Stimulated activated naive CD8-positive, alpha-beta T cell treated with anti-CD3 and anti-CD28 coated beads, Interleukin-15, Interleukin-2, amounts not matched to agents 100 ng/mL and 50 ng/mL, for 24 hours (primary cell): ENCODE measurements around the gene ISYNA1.
A peak's percentile ranks its signal among the peaks of the same experiment; 100 is the strongest.

ENCODE experiments used
- H3K27ac Mint-ChIP-seq: one replicate; pipeline ENCODE4 v1.8.0; 2021; ENCODE audit warnings: mild to moderate bottlenecking, mixed read lengths
- H3K27me3 Mint-ChIP-seq: one replicate; pipeline ENCODE4 v1.8.0; 2021; ENCODE audit warnings: mixed read lengths
- H3K36me3 Mint-ChIP-seq: one replicate; pipeline ENCODE4 v1.8.0; 2021; ENCODE audit warnings: low read depth, mixed read lengths
- H3K4me1 Mint-ChIP-seq: one replicate; pipeline ENCODE4 v1.8.0; 2021; ENCODE audit warnings: low read depth, mixed read lengths
- H3K4me3 Mint-ChIP-seq: one replicate; pipeline ENCODE4 v1.8.0; 2021; ENCODE audit warnings: mild to moderate bottlenecking, mixed read lengths
- H3K9me3 Mint-ChIP-seq: one replicate; pipeline ENCODE4 v1.8.0; 2021; ENCODE audit warnings: mixed read lengths

ISYNA1 gene

GRCh38 chr19:18441804-18442788 lies 4.2 kb upstream of the ISYNA1 start:
- peaks cover 9% of the 10 kb centered on the region for H3K4me1 Mint-ChIP-seq

GRCh38 chr19:18440936-18441803 lies 3.2 kb upstream of the ISYNA1 start:
- Mint-ChIP-seq H3K4me1 (peaks cover 12% of the 10 kb centered on the region), H3K4me3 (no peak overlapping the region), H3K27me3 (no peaks in the 10 kb centered on the region), H3K27ac (no peak overlapping the region), H3K9me3 (peaks cover 4% of the 10 kb centered on the region), H3K36me3 (peaks cover 8% of the 10 kb centered on the region)

More at GRCh38 chr19:18441804-18442788, 4.2 kb upstream of the ISYNA1 start:
- Mint-ChIP-seq H3K27me3 (no peaks in the 10 kb centered on the region), H3K9me3 (peaks cover 4% of the 10 kb centered on the region), H3K4me3 (peak overlapping the region; percentile 58), H3K27ac (peak overlapping the region; percentile 98), H3K36me3 (peaks cover 17% of the 10 kb centered on the region)

- peaks cover 8% of the 10 kb centered on the region for H3K36me3 Mint-ChIP-seq
- H3K27me3 Mint-ChIP-seq, result no peaks in the 10 kb centered on the region
- no peak overlapping the region for H3K27ac Mint-ChIP-seq
- H3K9me3 Mint-ChIP-seq, result peaks cover 4% of the 10 kb centered on the region
- H3K4me3 Mint-ChIP-seq, result no peak overlapping the region
- H3K4me1 Mint-ChIP-seq, result peaks cover 17% of the 10 kb centered on the region
Measured at GRCh38 chr19:18440415-18440877, 2.5 kb upstream of the ISYNA1 start.

GRCh38 chr19:18439910-18440237 lies 1.9 kb upstream of the ISYNA1 start:
- Mint-ChIP-seq H3K36me3 (peaks cover 8% of the 10 kb centered on the region), H3K27me3 (no peaks in the 10 kb centered on the region), H3K4me3 (no peak overlapping the region), H3K9me3 (peaks cover 4% of the 10 kb centered on the region), H3K27ac (no peak overlapping the region), H3K4me1 (peaks cover 17% of the 10 kb centered on the region)

- peaks cover 4% of the 10 kb centered on the region for H3K9me3 Mint-ChIP-seq
- H3K4me3 Mint-ChIP-seq, result no peak overlapping the region
- H3K27ac Mint-ChIP-seq, result no peak overlapping the region
- peaks cover 8% of the 10 kb centered on the region for H3K36me3 Mint-ChIP-seq
- peaks cover 17% of the 10 kb centered on the region for H3K4me1 Mint-ChIP-seq
- no peaks in the 10 kb centered on the region for H3K27me3 Mint-ChIP-seq
Measured at GRCh38 chr19:18439025-18439909, 1.3 kb upstream of the ISYNA1 start.

GRCh38 chr19:18438331-18439024 lies 545 bp upstream of the ISYNA1 start:
- H3K9me3 Mint-ChIP-seq, result peaks cover 4% of the 10 kb centered on the region
- H3K4me1 Mint-ChIP-seq, result peaks cover 17% of the 10 kb centered on the region
- no peaks in the 10 kb centered on the region for H3K27me3 Mint-ChIP-seq
- peaks cover 8% of the 10 kb centered on the region for H3K36me3 Mint-ChIP-seq
- no peak overlapping the region for H3K4me3 Mint-ChIP-seq
- no peak overlapping the region for H3K27ac Mint-ChIP-seq

GRCh38 chr19:18436671-18437490 lies 1.1 kb downstream of the ISYNA1 start:
- Mint-ChIP-seq H3K9me3 (no peaks in the 10 kb centered on the region), H3K4me1 (peaks cover 16% of the 10 kb centered on the region), H3K36me3 (no peaks in the 10 kb centered on the region), H3K4me3 (peak overlapping the region; percentile 65), H3K27me3 (no peaks in the 10 kb centered on the region), H3K27ac (peak overlapping the region; percentile 34)

- peaks cover 16% of the 10 kb centered on the region for H3K4me1 Mint-ChIP-seq
- no peaks in the 10 kb centered on the region for H3K9me3 Mint-ChIP-seq
- H3K27me3 Mint-ChIP-seq, result no peaks in the 10 kb centered on the region
Measured at GRCh38 chr19:18435842-18436670, 1.9 kb downstream of the ISYNA1 start.

GRCh38 chr19:18435178-18435841 lies 2.6 kb downstream of the ISYNA1 start:
- Mint-ChIP-seq H3K4me3 (no peak overlapping the region), H3K27ac (no peak overlapping the region), H3K4me1 (peaks cover 18% of the 10 kb centered on the region), H3K27me3 (no peaks in the 10 kb centered on the region), H3K9me3 (no peaks in the 10 kb centered on the region), H3K36me3 (no peaks in the 10 kb centered on the region)

More at GRCh38 chr19:18435842-18436670, 1.9 kb downstream of the ISYNA1 start:
- Mint-ChIP-seq H3K36me3 (no peaks in the 10 kb centered on the region), H3K4me3 (peak overlapping the region; percentile 56), H3K27ac (peak overlapping the region; percentile 34)

GRCh38 chr19:18434411-18435175 lies 3.3 kb downstream of the ISYNA1 start:
- Mint-ChIP-seq H3K9me3 (no peaks in the 10 kb centered on the region), H3K27me3 (no peaks in the 10 kb centered on the region), H3K27ac (no peak overlapping the region), H3K4me1 (peaks cover 25% of the 10 kb centered on the region), H3K4me3 (peak overlapping the region; percentile 17), H3K36me3 (no peaks in the 10 kb centered on the region)

- no peak overlapping the region for H3K27ac Mint-ChIP-seq
- no peaks in the 10 kb centered on the region for H3K36me3 Mint-ChIP-seq
- no peaks in the 10 kb centered on the region for H3K9me3 Mint-ChIP-seq
- peak overlapping the region; percentile 17 for H3K4me3 Mint-ChIP-seq
- H3K27me3 Mint-ChIP-seq, result no peaks in the 10 kb centered on the region
- peaks cover 29% of the 10 kb centered on the region for H3K4me1 Mint-ChIP-seq
Measured at GRCh38 chr19:18433735-18434398, 4.1 kb downstream of the ISYNA1 start.
